WTC11 (cell line): Measurements from ENCODE around the gene KCNK18. TPM values are rescaled to one million over a fixed set of nuclear protein-coding genes. Genes with fewer than 3 reads are reported as not detected.
A peak's percentile ranks its signal among the peaks of the same experiment; 100 is the strongest.

Experiments
- ATAC-seq: fragments of 200-7000 bp; cut with Tn5 transposase; 2 replicates; pipeline ENCODE4 v1.10.0; 2021; ENCODE audit warnings: mild to moderate bottlenecking, moderate library complexity
- CTCF ChIA-PET: fragments of 300-600 bp; sonication (Branson Sonifier 250); formaldehyde crosslinking; loops from one replicate; lab custom pipeline; 2021; ENCODE audit warnings: antibody characterized with exemption; lab: Charles Lee
- POLR2A ChIA-PET: fragments of 350-600 bp; sonication (Branson Sonifier 250); formaldehyde crosslinking; loops from one replicate; lab custom pipeline; 2021; ENCODE audit warnings: antibody characterized with exemption; lab: Charles Lee
- DNase-seq: peaks from one replicate; pipeline ENCODE4 v3.0.0; 2021; ENCODE audit warnings: low spot score
- H3K27ac Mint-ChIP-seq: 2 replicates; pipeline ENCODE4 v1.8.0; 2021; ENCODE audit warnings: mixed read lengths
- H3K27me3 Mint-ChIP-seq: 2 replicates; pipeline ENCODE4 v1.8.0; 2021; ENCODE audit warnings: low read depth, mild to moderate bottlenecking, moderate library complexity, mixed read lengths
- H3K36me3 Mint-ChIP-seq: 2 replicates; pipeline ENCODE4 v1.8.0; 2021; ENCODE audit warnings: mixed read lengths
- H3K4me1 Mint-ChIP-seq: 2 replicates; pipeline ENCODE4 v1.8.0; 2022; ENCODE audit warnings: mixed read lengths
- H3K4me3 Mint-ChIP-seq: 2 replicates; pipeline ENCODE4 v1.8.0; 2021; ENCODE audit warnings: mild to moderate bottlenecking, moderate library complexity, mixed read lengths
- H3K9me3 Mint-ChIP-seq: 2 replicates; pipeline ENCODE4 v1.8.0; 2021; ENCODE audit warnings: mixed read lengths
- CBFB ChIP-seq: sonication (generic); formaldehyde crosslinking; IDR thresholded peaks from 2 replicates; pipeline ENCODE4 v1.8.1; 2022; ENCODE audit warnings: mild to moderate bottlenecking, low read depth, missing genetic modification reagents
- CREB1 ChIP-seq: sonication (generic); formaldehyde crosslinking; IDR thresholded peaks from 2 replicates; pipeline ENCODE4 v1.8.0; 2023; ENCODE audit warnings: mild to moderate bottlenecking, missing genetic modification reagents
- CREM ChIP-seq: sonication (generic); formaldehyde crosslinking; IDR thresholded peaks from 2 replicates; pipeline ENCODE4 v1.8.1; 2022; ENCODE audit warnings: mild to moderate bottlenecking, missing genetic modification reagents, moderate library complexity
- ETV6 ChIP-seq: sonication (generic); formaldehyde crosslinking; IDR thresholded peaks from 2 replicates; pipeline ENCODE4 v1.8.1; 2022; ENCODE audit warnings: mild to moderate bottlenecking, missing genetic modification reagents
- FOXK1 ChIP-seq: sonication (generic); formaldehyde crosslinking; IDR thresholded peaks from 2 replicates; pipeline ENCODE4 v1.8.0; 2022; ENCODE audit warnings: mild to moderate bottlenecking, moderate library complexity, missing genetic modification reagents
- IRF2 ChIP-seq: sonication (generic); formaldehyde crosslinking; IDR thresholded peaks from 2 replicates; pipeline ENCODE4 v1.8.0; 2022; ENCODE audit warnings: low read depth, missing genetic modification reagents, borderline replicate concordance
- JUN ChIP-seq: sonication (generic); formaldehyde crosslinking; IDR thresholded peaks from 2 replicates; pipeline ENCODE4 v1.8.0; 2023; ENCODE audit warnings: mild to moderate bottlenecking, missing genetic modification reagents
- TEAD1 ChIP-seq: sonication (generic); formaldehyde crosslinking; IDR thresholded peaks from 2 replicates; pipeline ENCODE4 v1.8.0; 2022; ENCODE audit warnings: mild to moderate bottlenecking, missing genetic modification reagents
- TEAD4 ChIP-seq: sonication (generic); formaldehyde crosslinking; IDR thresholded peaks from 2 replicates; pipeline ENCODE4 v1.8.0; 2022; ENCODE audit warnings: mild to moderate bottlenecking, missing genetic modification reagents
- ZNF671 ChIP-seq: fragments of 250-450 bp; sonication (Bioruptor Pico); IDR thresholded peaks from 2 replicates; pipeline ENCODE4 v1.8.0; 2021; ENCODE audit warnings: mild to moderate bottlenecking
- total RNA-seq: library from RNA; stranded (reverse); gene quantifications from 3 replicates; pipeline ENCODE4 v1.2.3, GENCODE V29; 2021
- TF ChIP-seq, protein P1 (sequence below): sonication (generic); formaldehyde crosslinking; IDR thresholded peaks from 2 replicates; pipeline ENCODE4 v1.8.1; 2022; ENCODE audit warnings: missing genetic modification reagents, borderline replicate concordance
- TF ChIP-seq, protein P2 (sequence below): sonication (generic); formaldehyde crosslinking; IDR thresholded peaks from 2 replicates; pipeline ENCODE4 v1.8.0; 2023; ENCODE audit warnings: mild to moderate bottlenecking, missing genetic modification reagents
- TF ChIP-seq, protein P3 (sequence below): sonication (generic); formaldehyde crosslinking; IDR thresholded peaks from 2 replicates; pipeline ENCODE4 v1.8.0; 2022; ENCODE audit warnings: missing genetic modification reagents
- TF ChIP-seq, protein P4 (sequence below): fragments of 250-450 bp; sonication (Bioruptor Pico); IDR thresholded peaks from 2 replicates; pipeline ENCODE4 v2.1.2; 2022; ENCODE audit warnings: mild to moderate bottlenecking, moderate library complexity
- TF ChIP-seq, protein P5 (sequence below): fragments of 250-450 bp; sonication (Bioruptor Pico); IDR thresholded peaks from 2 replicates; pipeline ENCODE4 v1.9.0; 2021; ENCODE audit warnings: moderate library complexity, mild to moderate bottlenecking, inconsistent platforms, borderline replicate concordance
- TF ChIP-seq, protein P6 (sequence below): sonication (generic); formaldehyde crosslinking; IDR thresholded peaks from 2 replicates; pipeline ENCODE4 v1.8.1; 2023; ENCODE audit warnings: mild to moderate bottlenecking, missing genetic modification reagents, moderate library complexity
- TF ChIP-seq, protein P7 (sequence below): fragments of 250-450 bp; sonication (Bioruptor Pico); IDR thresholded peaks from 2 replicates; pipeline ENCODE4 v1.9.0; 2021; ENCODE audit warnings: mild to moderate bottlenecking

KCNK18 gene
- total RNA-seq, 1 experiment from 2014 or later, result not detected

DNA sequence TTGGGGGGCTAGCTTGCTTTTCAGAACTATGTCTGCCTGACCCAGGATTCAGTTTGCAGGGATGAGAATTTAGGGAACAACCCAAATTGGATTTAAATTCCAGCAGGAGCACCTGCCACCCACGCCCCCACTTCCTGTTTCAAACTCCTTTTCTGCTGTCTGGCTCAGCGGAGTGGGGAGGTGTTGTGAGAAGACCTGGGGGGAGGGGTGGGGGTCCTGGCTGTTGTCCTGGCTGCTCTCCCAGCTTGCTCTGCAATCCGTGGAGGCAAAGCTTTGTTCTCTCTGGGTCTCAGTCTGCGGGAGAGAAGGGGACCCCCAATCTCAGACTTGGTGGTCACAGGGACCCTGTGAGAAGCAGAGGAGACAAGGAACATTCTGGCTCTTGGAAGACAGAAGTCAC, 799 bp downstream of the KCNK18 start:
- DNase-seq (no peak), ATAC-seq (peak; percentile 60)
- Mint-ChIP-seq H3K4me1 (0 out of 2 replicates have a peak, but pooled peaks cover 7% of the 10 kb centered on the region), H3K4me3 (no peak overlapping the region), H3K27me3 (no peaks in the 10 kb centered on the region; the same call in 1 of the 2 replicates), H3K36me3 (no peaks in the 10 kb centered on the region), H3K9me3 (peaks cover 5% of the 10 kb centered on the region; the same call in 1 of the 2 replicates), H3K27ac (no peak overlapping the region)
- ChIA-PET POLR2A (no interaction called here), CTCF (interaction anchor here (1.1 to 2.8 kb wide), 5 partner anchors 18 to 400 kb away, joined by 3 to 20 read pairs (median 3); no protein-coding TSS in a partner anchor)
- TF ChIP-seq ZNF671 (CRISPR knock-in tag) (no peak), JUN (CRISPR knock-in tag) (no peak), CREB1 (CRISPR knock-in tag) (no peak), TEAD1 (CRISPR knock-in tag) (no peak), IRF2 (CRISPR knock-in tag) (no peak), CBFB (no peak)
- TF ChIP-seq, protein P1, sequence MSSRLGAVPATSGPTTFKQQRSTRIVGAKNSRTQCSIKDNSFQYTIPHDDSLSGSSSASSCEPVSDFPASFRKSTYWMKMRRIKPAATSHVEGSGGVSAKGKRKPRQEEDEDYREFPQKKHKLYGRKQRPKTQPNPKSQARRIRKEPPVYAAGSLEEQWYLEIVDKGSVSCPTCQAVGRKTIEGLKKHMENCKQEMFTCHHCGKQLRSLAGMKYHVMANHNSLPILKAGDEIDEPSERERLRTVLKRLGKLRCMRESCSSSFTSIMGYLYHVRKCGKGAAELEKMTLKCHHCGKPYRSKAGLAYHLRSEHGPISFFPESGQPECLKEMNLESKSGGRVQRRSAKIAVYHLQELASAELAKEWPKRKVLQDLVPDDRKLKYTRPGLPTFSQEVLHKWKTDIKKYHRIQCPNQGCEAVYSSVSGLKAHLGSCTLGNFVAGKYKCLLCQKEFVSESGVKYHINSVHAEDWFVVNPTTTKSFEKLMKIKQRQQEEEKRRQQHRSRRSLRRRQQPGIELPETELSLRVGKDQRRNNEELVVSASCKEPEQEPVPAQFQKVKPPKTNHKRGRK (CRISPR knock-in tag), result no peak
- TF ChIP-seq, protein P2, sequence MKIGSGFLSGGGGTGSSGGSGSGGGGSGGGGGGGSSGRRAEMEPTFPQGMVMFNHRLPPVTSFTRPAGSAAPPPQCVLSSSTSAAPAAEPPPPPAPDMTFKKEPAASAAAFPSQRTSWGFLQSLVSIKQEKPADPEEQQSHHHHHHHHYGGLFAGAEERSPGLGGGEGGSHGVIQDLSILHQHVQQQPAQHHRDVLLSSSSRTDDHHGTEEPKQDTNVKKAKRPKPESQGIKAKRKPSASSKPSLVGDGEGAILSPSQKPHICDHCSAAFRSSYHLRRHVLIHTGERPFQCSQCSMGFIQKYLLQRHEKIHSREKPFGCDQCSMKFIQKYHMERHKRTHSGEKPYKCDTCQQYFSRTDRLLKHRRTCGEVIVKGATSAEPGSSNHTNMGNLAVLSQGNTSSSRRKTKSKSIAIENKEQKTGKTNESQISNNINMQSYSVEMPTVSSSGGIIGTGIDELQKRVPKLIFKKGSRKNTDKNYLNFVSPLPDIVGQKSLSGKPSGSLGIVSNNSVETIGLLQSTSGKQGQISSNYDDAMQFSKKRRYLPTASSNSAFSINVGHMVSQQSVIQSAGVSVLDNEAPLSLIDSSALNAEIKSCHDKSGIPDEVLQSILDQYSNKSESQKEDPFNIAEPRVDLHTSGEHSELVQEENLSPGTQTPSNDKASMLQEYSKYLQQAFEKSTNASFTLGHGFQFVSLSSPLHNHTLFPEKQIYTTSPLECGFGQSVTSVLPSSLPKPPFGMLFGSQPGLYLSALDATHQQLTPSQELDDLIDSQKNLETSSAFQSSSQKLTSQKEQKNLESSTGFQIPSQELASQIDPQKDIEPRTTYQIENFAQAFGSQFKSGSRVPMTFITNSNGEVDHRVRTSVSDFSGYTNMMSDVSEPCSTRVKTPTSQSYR, result no peak
- TF ChIP-seq, protein P3, sequence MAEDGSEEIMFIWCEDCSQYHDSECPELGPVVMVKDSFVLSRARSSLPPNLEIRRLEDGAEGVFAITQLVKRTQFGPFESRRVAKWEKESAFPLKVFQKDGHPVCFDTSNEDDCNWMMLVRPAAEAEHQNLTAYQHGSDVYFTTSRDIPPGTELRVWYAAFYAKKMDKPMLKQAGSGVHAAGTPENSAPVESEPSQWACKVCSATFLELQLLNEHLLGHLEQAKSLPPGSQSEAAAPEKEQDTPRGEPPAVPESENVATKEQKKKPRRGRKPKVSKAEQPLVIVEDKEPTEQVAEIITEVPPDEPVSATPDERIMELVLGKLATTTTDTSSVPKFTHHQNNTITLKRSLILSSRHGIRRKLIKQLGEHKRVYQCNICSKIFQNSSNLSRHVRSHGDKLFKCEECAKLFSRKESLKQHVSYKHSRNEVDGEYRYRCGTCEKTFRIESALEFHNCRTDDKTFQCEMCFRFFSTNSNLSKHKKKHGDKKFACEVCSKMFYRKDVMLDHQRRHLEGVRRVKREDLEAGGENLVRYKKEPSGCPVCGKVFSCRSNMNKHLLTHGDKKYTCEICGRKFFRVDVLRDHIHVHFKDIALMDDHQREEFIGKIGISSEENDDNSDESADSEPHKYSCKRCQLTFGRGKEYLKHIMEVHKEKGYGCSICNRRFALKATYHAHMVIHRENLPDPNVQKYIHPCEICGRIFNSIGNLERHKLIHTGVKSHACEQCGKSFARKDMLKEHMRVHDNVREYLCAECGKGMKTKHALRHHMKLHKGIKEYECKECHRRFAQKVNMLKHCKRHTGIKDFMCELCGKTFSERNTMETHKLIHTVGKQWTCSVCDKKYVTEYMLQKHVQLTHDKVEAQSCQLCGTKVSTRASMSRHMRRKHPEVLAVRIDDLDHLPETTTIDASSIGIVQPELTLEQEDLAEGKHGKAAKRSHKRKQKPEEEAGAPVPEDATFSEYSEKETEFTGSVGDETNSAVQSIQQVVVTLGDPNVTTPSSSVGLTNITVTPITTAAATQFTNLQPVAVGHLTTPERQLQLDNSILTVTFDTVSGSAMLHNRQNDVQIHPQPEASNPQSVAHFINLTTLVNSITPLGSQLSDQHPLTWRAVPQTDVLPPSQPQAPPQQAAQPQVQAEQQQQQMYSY (CRISPR knock-in tag), result no peak

DNA sequence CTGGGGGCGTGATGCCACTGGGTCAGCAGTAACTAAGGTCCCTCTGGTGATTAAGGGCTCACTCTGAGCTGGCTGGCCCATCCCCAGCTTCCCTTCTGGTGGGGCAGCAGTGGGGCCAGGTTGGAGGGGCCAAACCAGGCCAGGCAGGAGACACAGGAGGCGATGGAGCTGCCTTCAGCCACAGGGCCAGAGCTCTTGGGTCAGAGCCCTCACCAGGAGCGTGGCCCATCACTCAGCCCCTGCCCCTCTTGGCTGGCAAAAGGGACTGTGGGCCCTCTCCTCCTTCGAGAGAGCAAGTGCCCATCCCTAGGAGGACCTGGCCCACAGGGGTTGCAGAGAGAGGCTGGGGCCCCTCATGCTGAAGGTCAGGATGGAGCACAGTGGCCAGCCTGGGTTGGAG, 4.5 kb downstream of the KCNK18 start:
- H3K36me3 Mint-ChIP-seq, result no peaks in the 10 kb centered on the region; the same call in 1 of the 2 replicates
- ChIA-PET CTCF (interaction anchor here (1.2 to 1.9 kb wide), 2 partner anchors 15 to 27 kb away, joined by 3 to 13 read pairs; no protein-coding TSS in a partner anchor), POLR2A (no interaction called here)
- no peak overlapping the region for H3K27ac Mint-ChIP-seq
- ATAC-seq (no peak), DNase-seq (no peak)
- TF ChIP-seq, protein P4, sequence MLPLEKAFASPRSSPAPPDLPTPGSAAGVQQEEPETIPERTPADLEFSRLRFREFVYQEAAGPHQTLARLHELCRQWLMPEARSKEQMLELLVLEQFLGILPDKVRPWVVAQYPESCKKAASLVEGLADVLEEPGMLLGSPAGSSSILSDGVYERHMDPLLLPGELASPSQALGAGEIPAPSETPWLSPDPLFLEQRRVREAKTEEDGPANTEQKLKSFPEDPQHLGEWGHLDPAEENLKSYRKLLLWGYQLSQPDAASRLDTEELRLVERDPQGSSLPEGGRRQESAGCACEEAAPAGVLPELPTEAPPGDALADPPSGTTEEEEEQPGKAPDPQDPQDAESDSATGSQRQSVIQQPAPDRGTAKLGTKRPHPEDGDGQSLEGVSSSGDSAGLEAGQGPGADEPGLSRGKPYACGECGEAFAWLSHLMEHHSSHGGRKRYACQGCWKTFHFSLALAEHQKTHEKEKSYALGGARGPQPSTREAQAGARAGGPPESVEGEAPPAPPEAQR (CRISPR knock-in tag), result no peak
- TF ChIP-seq, protein P5, sequence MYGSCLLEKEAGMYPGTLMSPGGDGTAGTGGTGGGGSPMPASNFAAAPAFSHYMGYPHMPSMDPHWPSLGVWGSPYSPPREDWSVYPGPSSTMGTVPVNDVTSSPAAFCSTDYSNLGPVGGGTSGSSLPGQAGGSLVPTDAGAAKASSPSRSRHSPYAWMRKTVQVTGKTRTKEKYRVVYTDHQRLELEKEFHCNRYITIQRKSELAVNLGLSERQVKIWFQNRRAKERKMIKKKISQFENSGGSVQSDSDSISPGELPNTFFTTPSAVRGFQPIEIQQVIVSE (CRISPR knock-in tag), result no peak
- TF ChIP-seq, protein P3 (CRISPR knock-in tag), result no peak
- TF ChIP-seq TEAD4 (CRISPR knock-in tag), result no peak
- TF ChIP-seq, protein P6, sequence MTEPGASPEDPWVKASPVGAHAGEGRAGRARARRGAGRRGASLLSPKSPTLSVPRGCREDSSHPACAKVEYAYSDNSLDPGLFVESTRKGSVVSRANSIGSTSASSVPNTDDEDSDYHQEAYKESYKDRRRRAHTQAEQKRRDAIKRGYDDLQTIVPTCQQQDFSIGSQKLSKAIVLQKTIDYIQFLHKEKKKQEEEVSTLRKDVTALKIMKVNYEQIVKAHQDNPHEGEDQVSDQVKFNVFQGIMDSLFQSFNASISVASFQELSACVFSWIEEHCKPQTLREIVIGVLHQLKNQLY (CRISPR knock-in tag), result no peak
- TF ChIP-seq CREM (CRISPR knock-in tag), result no peak
- no peak for TF ChIP-seq FOXK1 (CRISPR knock-in tag)
- TF ChIP-seq, protein P7, sequence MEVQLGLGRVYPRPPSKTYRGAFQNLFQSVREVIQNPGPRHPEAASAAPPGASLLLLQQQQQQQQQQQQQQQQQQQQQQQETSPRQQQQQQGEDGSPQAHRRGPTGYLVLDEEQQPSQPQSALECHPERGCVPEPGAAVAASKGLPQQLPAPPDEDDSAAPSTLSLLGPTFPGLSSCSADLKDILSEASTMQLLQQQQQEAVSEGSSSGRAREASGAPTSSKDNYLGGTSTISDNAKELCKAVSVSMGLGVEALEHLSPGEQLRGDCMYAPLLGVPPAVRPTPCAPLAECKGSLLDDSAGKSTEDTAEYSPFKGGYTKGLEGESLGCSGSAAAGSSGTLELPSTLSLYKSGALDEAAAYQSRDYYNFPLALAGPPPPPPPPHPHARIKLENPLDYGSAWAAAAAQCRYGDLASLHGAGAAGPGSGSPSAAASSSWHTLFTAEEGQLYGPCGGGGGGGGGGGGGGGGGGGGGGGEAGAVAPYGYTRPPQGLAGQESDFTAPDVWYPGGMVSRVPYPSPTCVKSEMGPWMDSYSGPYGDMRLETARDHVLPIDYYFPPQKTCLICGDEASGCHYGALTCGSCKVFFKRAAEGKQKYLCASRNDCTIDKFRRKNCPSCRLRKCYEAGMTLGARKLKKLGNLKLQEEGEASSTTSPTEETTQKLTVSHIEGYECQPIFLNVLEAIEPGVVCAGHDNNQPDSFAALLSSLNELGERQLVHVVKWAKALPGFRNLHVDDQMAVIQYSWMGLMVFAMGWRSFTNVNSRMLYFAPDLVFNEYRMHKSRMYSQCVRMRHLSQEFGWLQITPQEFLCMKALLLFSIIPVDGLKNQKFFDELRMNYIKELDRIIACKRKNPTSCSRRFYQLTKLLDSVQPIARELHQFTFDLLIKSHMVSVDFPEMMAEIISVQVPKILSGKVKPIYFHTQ (CRISPR knock-in tag), result no peak
- TF ChIP-seq ETV6 (CRISPR knock-in tag), result no peak
- H3K27me3 Mint-ChIP-seq, result no peaks in the 10 kb centered on the region; the same call in 1 of the 2 replicates
- H3K4me1 Mint-ChIP-seq, result 0 out of 2 replicates have a peak, but pooled peaks cover 11% of the 10 kb centered on the region
- H3K9me3 Mint-ChIP-seq, result peaks cover 5% of the 10 kb centered on the region
- H3K4me3 Mint-ChIP-seq, result no peak overlapping the region
